Islet precursor cell (in vitro differentiated cells): ENCODE results near the gene FAAP20.
A peak's percentile ranks its signal among the peaks of the same experiment; 100 is the strongest.

Experiments
- DNase-seq: peaks from one replicate; pipeline ENCODE4 v3.0.0-alpha.2; 2018

The FAAP20 gene

DNA sequence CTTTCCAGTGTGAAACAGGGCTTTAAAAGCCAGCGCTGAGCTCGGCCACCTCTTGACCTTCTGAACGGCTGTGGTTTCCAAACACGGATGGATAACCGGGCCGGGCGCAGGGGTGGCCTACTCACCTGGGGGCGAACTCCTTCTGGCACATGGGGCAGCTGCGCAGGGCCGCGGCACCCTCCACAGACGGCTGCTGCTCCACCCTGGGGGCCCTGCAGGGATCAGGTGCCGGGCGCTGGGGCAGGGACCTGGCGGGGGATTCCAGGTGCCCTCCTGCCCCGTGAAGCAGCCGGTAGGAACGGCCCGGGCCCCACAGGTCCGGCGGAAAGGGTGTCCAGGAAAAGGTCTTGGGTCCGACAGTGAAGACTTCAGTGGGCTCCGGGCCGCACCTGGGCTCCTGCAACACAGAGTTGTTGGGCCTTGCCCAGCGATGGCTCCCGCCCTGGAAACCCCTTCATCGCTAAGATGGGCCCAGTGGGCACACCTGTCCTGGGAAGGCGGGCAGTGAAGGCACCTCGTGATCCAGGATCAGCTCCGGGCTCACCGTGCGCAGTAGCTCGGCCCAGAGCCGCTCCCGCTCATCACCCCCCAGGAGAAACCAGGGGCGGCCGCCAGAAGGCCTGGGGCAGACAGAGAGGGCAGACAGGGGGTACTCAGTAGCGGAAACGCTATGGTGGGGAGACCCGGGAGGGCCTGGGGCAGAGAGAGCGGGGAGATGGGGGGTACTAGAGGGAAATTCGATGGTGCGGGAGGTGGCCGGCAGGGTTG, 874 bp downstream of the FAAP20 start:
- no peak for DNase-seq

DNA sequence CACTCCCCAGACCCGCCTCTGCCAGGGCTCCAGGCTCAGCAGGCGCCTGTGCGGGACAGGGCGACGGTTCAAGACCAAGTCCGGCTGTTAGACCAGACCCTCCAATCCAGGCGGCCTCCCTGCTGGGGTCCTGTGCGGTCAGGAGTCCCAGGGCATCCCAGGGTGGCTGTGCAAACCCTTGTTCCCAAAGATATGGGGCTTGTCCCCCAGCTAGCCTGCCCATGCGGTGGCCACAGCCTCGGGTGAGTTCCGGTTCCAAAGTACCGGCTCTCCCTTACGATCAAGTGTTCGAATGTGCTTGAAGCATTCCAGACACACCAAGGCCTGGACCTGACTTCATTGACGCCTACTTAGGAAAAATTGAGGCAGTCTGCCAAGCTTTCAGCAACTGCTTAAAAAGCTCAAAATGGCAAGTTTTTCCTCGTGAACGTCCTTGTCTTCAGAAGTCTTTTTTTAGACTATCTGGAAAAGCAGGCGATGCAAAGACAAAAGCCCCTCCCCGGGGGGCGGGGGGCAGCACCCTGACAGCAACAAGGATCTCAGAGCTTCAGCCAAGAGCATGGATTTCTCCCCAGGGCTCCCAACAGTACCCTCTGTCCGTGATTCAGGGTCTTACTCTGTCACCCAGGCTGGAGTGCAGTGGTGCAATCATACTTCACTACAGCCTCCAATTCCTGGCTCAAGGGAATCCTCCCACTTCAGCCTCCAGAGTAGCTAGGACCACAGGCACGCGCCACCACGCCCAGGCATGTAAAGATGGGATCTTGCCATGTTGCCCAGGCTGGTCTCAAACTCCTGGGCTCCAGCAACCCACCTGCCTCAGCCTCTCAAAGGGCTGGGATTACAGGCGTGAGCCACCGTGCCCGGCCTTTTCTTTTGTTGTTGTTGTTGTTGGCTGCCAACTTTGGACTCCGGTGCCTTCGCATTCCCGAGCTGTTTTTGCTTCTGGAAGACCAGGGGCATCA, 2.3 kb downstream of the FAAP20 start:
- no peak for DNase-seq

DNA sequence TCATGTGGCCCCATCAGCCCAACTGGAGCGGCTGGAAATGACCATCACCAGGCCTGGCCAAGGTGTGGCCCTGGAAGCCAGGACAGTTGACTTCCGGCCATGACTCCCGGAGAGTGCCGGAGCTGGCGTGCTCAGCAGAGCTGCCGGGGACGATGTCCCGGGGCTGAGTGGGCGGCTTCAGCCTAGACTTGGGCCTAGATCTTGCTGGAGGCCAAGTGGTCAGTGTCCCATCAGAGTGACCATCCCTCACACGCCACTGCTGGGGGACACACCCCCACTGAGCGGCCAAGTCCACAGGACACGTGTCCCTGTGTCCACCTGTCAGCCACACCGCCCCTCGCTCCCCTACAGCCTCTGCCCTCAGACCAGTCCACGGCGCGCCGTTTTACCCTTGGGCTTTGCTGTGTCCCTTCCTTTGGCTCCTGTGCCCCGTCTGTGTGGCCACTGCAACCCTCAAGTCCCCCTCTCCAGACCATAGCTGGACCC, 4.0 kb downstream of the FAAP20 start:
- no peak for DNase-seq

DNA sequence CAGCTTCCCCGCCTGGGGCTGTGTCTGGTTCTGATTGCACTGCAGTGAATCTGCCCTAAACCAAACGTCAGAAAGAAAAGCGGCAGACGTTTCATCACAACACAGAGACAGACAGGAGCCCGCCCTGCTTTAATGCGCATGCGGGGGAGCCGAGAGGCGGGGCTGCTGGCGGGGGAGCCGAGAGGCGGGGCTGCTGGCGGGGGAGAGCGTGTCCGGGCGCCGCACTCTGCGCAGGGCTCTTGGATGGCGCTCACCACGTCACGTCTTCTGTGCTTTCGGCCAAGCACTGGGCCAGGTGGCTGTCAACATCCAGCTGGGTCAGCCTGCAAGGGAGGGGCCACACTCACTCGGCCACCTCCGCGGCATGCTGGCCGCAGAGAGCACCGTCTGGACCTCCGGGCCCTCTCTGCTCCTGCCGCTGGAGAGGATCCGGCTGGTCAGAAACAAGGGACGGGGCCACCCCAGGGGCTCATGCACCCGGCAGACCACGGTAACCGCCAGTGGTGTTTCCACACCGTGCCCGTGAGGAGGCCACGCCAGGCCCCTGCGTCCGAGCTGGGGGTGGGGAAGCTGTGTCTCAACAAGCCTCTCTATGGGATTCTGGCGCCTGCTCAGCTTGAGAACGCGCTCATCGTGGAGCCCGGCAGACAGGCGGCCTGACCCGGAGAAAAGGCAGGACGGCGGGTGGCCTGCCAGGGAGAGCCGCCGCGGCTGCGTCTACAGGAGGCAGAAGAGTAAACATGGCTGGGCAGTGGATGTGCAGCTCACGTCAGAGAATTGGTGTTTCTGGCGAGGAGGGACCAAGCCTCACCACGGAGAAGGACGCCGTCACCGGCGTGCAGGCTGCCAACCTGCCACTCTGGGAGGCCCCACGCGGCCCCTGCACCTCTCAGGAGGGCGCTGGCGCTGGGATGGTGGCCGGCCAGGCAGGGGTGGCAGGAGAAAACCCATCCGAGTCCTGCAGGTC, 4.8 kb downstream of the FAAP20 start:
- peak; percentile 99 for DNase-seq

DNA sequence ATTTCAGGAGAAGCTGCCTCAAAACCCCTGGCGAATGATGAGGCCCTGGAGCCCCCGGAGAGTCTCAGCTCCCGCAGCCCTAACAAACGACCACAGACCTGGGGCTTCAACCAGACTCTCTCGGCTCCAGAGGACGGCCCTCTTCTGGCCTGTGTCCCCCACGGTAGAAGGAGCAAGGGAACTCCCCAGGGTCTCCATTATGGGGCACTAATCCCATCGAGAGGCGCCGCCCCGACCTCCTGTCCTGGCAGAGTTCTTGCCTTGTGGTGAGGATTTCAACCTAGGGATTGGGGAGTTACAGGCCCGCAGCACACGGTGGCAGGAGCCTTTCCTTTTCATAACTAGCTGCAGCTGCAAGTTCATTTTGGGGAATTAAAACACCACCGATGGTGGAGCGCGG, 6.2 kb downstream of the FAAP20 start:
- no peak for DNase-seq

DNA sequence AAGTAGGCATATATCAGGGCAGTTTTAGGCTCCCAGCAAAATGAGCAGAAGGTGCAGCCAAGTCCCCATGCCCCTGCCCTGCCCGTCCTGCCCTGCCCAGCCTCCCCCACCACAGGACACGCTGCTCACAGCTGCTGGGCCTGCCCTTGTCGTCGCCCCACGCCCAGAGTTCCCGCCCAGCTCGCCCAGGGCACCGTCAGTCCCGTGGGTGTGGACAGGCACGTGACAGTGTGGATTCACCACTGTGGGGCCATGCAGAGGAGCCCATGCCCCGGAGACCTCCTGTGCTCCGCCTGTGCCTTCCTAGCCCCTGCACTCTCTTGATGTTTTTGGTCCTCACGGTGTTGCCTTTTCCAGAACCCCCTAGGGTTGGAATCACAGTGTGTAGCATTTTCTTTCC, 7.0 kb downstream of the FAAP20 start:
- no peak for DNase-seq

DNA sequence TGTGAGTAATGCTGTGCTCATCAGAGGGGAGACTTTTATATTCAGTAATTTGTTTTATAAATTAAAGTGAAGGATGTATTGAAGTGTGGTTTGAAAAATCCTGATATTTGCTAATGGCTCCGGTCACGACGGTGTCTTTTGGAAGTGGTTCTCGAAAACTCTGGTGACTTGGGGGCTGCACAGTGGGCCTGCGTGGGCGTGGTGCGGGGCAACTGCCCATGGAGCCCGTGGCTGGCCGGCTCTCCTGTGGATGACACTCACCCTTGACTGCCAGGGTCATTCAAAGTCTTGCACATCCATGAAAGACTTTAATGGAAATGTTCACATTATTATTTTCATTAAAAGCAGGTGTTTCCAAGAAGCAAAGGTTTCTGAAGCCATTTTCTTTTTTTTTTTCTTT, 7.7 kb downstream of the FAAP20 start:
- no peak for DNase-seq

DNA sequence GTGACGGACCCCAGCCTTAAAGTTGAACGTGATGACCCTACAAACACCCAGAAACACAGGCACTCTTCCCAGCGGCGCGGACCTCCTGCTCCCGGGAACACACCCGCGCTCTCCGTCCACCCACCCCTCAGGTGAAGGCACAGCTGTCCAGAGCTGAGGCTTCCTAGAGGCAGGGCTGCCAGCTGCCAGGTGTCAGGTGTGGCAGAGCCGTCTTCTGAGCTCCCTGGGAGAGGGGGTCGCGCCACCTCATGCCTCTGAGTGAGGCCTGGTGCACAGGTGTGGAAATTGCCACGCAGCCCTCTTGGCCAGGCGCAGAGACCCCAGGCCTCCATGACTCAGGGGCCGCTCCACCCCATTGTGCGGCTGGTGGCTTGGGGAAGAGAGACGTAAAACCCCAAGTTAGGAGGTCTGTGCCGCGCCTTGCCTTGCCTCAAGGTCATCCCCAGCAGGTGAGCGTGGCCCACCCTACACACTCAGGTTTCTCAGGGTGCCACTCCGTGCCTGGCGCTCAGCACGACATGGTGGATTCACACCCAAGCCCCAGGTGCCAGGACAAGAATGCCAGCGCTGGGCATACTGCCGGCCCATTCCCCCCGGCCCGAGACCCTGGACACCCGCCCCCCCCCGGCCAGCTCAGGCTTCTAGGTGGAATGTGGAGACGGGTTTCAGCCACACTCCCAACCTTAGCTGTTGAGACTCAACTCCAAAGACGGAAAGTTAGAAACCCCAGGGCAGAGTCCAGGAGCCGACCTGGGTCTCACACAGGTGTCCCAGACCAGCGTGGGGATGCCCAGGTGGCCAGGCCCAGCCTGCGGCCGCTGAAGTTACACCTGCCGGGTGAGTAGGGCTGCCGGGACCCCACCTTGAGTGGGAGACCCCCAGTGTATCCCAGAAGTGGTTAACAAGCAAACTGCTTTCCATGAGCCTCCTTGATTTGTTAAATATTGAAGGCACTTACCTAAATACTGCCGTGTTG, 8.4 kb downstream of the FAAP20 start:
- no peak for DNase-seq

DNA sequence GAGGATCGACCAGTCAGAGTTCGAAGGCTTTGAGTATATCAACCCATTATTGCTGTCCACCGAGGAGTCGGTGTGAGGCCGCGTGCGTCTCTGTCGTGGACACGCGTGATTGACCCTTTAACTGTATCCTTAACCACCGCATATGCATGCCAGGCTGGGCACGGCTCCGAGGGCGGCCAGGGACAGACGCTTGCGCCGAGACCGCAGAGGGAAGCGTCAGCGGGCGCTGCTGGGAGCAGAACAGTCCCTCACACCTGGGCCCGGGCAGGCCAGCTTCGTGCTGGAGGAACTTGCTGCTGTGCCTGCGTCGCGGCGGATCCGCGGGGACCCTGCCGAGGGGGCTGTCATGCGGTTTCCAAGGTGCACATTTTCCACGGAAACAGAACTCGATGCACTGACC, 9.6 kb downstream of the FAAP20 start:
- no peak for DNase-seq

DNA sequence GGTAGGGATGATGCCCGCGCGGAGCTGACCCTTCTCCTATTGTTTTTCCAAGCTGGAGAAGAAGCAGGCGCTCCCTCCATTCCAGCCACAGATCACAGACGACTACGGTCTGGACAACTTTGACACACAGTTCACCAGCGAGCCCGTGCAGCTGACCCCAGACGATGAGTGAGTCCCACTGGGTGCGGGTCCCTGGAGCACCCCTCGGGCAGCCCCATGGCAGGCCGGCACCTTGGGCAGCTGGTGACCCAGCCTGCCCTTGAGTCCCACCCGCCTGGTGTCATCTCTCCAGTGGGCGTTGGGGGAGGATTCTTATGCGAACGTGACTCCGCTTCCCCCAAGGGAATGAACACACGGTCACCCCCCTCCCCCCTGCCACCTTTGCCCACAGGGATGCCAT, 10.0 kb downstream of the FAAP20 start:
- DNase-seq: no peak

DNA sequence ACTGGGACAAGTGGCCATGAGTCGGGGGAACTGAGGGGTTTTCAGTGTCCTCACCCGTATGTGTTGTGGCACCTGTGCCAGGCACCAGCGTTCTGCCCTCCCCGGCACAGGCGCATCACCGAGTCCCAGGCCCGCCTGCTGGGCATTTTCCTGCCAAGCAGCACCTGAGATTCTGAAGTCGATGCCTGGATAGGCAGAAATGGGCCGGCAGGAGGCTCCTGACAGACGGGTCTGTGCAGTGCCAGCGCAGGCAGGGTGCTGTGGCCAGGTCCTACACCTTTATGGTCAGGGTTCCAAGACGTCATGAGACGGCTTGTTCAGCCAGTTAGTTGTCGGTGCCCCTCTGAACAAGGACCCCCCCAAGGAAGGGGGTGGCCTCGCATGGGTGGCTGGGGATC, 10.6 kb downstream of the FAAP20 start:
- no peak for DNase-seq

DNA sequence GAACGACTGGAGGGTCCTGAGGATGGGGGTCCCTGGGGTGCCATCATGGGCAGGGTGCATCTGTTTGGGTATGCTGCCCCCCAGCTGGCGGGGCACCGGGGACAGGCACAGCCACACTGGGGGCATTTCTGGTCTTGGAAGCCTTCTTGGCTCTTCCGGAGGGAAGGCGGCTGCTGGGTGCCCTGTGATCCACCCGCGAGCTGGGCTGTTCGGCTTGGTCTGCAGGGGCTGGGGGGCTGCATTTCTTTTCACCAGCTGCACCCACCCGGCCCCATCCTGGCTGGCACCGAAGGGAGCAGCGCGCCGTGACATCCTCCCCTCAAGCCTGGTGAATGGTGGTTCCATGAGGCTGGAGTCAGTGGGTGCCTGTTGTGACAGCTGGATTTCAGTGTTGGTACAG, 12.2 kb downstream of the FAAP20 start:
- DNase-seq: no peak

DNA sequence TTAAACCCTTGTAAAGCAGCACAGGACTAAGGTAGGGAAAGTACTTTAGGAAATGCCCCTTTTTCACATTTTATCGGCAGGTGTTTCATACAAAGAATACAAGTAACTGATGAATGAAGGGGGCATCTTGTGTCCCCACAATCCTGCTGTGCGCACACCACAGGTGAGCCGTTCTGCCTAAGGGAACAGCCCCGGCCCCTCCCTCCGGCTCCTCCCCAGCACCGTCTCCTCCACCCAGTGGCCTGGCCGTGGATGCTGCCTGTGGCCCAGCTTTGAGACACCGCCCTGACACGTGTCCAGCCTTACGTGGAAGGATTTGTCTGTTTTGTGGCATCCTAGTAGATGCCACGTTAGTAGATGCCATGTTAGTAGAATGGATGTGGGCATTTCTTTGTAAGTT, 12.8 kb downstream of the FAAP20 start:
- no peak for DNase-seq

DNA sequence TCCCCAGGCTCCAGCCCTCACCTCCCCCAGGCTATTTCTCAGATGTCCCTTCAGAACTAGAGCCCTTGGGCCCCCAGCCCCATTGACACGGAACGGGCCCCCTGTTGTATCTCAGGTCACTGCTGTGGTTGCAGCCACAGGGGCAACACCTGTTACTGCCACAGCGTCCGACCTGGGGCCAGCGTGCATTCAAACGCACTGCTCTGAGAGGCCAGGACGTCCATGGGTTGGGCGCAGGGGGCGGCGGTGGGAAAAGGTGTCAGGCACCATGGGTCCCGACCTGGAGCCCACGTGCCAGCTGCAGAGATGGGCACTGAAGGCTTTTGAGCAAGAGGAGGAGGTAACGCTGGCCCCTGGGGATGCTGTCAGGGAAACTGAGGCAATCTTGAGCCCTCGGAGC, 13.3 kb downstream of the FAAP20 start:
- DNase-seq: no peak

DNA sequence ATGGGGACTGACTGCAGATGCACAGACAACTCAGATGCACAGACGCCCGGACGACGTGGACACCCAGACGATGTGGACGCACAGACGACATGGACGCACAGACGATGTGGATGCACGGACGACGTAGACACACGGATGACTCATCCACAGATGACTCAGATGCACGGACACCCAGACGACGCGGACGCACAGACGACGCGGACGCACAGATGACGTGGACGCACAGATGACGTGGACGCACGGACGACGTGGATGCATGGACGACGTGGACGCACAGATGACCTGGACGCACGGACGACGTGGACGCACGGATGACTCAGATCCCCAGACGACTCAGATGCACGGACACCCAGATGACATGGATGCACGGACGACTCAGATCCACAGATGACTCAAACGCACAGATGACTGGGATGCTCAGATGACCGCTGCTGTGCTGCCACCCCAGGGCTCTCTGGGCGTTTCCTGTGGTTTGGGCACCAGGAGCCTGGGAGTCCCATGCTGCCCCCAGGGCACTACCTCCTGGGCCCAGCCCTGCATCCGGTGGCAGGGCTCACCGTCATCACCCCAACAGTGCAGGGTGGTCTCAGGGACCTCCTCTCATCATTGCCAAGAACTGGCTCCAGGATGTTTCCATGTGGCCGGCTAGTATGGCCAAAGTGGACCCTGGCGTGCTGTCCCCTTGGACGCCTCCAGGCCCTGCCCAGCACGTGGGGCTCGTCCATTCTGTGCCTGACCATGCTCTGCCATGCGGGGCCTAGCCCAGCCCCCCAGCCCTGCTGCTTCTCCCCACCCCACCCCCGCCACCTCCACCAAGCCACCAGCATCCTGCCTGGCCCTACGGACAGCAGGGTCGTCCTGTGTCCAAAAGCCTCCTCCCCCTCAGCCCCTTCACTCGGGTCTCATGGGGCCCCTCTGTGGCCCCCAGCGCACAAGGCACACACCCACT, 14.0 kb downstream of the FAAP20 start:
- no peak for DNase-seq

DNA sequence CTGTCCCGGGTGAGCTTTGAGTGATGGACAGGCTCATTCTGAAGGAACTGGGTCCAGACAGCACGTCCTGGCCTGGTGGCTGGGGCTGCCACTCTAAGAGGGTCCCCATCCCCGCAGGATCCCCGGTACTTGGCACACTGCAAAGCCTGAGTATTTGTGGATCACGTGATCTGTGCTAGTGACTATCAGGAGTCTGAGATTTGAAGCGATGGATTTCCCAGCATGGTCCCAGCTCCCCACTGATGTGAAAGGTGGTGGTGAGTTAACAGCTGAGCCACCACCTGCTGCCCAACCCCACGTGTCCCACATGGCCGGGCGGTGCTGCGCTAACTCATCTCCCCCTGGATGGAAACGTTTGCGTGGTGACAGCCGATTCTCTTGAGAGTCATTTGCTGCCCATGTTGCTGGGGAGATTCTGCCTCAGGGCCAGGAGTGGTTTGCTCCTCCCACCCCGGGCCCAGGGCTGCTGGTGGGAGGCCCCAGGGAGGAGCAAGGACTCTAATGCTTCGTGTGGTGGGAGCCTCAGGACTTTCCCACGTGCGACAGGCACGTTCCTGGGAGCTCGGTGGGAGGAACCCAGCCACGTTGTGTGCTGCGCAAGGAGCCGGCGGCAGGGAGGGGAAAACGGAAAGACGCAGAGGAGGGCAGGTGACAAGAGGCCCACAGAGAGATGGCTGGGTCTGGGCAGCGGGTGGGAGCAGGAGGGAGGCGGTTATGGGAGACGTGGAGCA, 15.1 kb downstream of the FAAP20 start:
- no peak for DNase-seq

DNA sequence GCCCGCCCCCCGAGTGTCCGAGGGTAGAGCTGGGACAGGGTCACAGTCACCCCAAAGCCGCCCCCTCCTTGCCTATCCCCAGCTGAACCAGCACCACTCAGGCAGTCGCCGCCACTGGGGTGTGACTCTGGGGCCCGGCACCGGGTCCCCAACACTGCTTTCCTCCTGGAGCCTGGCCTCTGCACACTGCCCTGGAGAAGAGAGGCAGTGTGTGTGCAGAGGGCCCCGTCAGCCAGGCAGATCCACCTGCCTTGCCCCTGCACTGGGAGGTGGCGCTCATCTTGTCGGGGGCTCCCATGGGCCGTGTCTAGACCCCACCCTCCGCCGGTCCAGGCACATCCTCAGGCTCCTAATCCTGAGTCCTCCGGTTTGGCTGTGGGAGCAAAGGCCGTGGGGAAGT, 15.7 kb downstream of the FAAP20 start:
- no peak for DNase-seq

DNA sequence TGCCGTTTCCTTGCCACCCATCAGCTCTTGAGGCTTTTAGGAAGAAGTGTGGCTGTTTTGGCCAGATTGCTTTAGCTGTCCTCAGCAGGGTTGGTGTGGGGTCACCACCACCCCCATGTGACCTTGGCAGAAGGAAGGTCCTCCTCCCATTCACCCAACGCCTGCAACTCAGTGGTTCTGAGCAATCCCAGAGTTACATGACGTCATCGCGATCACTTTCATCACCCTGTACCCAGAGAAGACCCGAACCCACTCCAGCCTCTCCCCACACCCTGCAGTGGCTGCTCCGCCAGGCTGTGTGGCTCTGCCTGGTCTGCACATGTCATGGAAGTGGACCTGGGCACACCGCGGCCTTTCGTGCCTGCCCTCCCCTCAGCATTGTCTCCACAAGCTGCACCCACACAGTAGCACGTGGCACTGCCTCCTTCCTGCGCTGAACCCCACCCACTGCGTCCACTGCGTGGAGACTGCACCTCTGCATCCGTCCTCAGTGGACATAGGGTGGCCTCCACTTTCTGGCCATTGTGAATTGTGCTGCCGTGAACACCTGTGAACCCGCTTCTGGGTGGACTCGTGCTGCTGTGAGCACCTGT, 16.5 kb downstream of the FAAP20 start:
- DNase-seq: no peak

DNA sequence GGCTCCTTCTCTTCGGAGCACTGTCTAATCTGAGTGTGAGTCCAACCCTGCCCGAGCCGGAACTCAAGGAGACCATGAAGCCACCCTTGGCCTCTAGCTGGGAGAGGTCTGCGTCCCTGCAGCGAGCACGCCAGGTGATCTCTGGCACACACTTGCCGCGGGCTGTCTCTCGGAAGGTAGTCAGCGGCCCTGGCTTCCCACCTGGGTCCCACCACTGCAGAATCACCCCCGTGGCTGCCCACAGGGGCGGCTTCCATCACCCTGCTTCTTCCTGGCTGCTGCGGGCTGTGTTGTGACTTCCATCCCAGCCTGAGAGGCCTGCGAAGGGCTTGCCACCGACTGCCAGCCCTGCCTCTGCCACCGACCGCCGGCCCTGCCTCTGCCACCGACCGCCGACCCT, 17.0 kb downstream of the FAAP20 start:
- no peak for DNase-seq
